Right lobe of liver (tissue), 6 donors: ENCODE data around the gene CDH8. TPM values are rescaled to one million over a fixed set of nuclear protein-coding genes. Genes with fewer than 3 reads are reported as not detected.
"Not testable (repeated sequence)": the region's sequence is repeated elsewhere in the genome, so short reads cannot be mapped to it uniquely, and the experiment has no call there.

Source experiments
- ATAC-seq, 4 donors: fragments of 200-7000 bp; cut with Tn5 transposase; one replicate each; pipeline ENCODE4 v1.9.1; 2020; ENCODE audit warnings: mild to moderate bottlenecking in 4 of 4, moderate library complexity in 4 of 4
- DNase-seq, 3 donors: peaks; one replicate each; pipeline ENCODE4 v3.0.0-alpha.2; 2020
- H3K27ac ChIP-seq, 3 donors: fragments of 200-600 bp; one replicate each; pipeline ENCODE4 v1.8.0; 2022
- H3K27me3 ChIP-seq, 2 donors: fragments of 200-600 bp; one replicate each; pipeline ENCODE4 v1.8.0; 2022
- H3K36me3 ChIP-seq, 4 donors: fragments of 200-600 bp; sonication (generic) in 1 of 4; one replicate each; pipeline versions ENCODE4 v1.5.1 to v1.8.0; 2017 to 2022; ENCODE audit warnings: control low read depth in 1 of 4
- H3K4me1 ChIP-seq, 4 donors: fragments of 200-600 bp; sonication (generic) in 1 of 4; one replicate each; pipeline versions ENCODE4 v1.5.1 to v1.8.0; 2017 to 2022; ENCODE audit warnings: control low read depth in 1 of 4
- H3K4me3 ChIP-seq, 3 donors: fragments of 200-600 bp; one replicate each; pipeline ENCODE4 v1.8.0; 2022
- H3K9me3 ChIP-seq, 4 donors: fragments of 200-600 bp; sonication (generic) in 1 of 4; one replicate each; pipeline versions ENCODE4 v1.5.1 to v1.8.0; 2017 to 2022; ENCODE audit warnings: control low read depth in 1 of 4
- CTCF ChIP-seq, 4 donors: fragments of 200-600 bp in 3 of 4; fragments of 450-650 bp in 1 of 4; IDR thresholded peaks; one replicate each; pipeline versions ENCODE4 v1.5.1 to v1.8.0; 2016 to 2022; ENCODE audit warnings: antibody characterized with exemption in 4 of 4, mild to moderate bottlenecking in 2 of 4
- POLR2A ChIP-seq: fragments of 450-650 bp; IDR thresholded peaks from one replicate; pipeline ENCODE4 v1.6.1; 2017; ENCODE audit warnings: antibody characterized with exemption, mild to moderate bottlenecking
- WGBS: methylation state at CpG from one replicate; pipeline ENCODE4 v1.1.6; 2018; ENCODE audit warnings: low coverage, low lambda C conversion rate; ENCODE audit not compliant: insufficient coverage; ENCODE audit errors: missing lambda C conversion rate; 5-methylcytosine and 5-hydroxymethylcytosine counted together
- intact Hi-C, 2 donors: fragments of 100-400 bp; cut with DNase I; formaldehyde crosslinking; loops; one replicate each; pipeline versions ENCODE4 v1.11.2 to v1.14.1; 2022
- total RNA-seq, 6 experiments: library from RNA; depleted of rRNA in 2 of 6; stranded (reverse); fragments of >200 nt in 2 of 6; fragmentation: NEBNext Ultra II Directional in 3 of 6; extraction: Animal tissue kit (Norgen Biotek cat#: 25700) in 3 of 6; gene quantifications; one replicate each; pipeline versions ENCODE4 v1.1.0 to v1.2.4, GENCODE V29; 2016 to 2023
- donor health status: DM: no; HTN: yes; CAD: no.
- donor health status: DM: no; HTN: no; CAD: no.
- donor health status: DM: no; HTN: no; CAD: no.
- donor health status: DM: no; HTN: yes; CAD: no.
- donor health status: DM: no; HTN: yes; CAD: no.

Gene CDH8
- total RNA-seq, 6 experiments from 2014 or later: not detected

- Histone ChIP-seq H3K4me1 (no peaks in the 10 kb centered on the region), H3K4me3 (no peak overlapping the region), H3K27ac (no peak overlapping the region), H3K36me3 (no peaks in the 10 kb centered on the region), H3K27me3 (no peaks in the 10 kb centered on the region), H3K9me3 (no peaks in the 10 kb centered on the region)
- no peak for ATAC-seq
- TF ChIP-seq CTCF (IDR thresholded peaks at IDR 0.05) (no peak), POLR2A (no peak)
- intact Hi-C loops: no loop called here
- WGBS: 43% methylated on average over 1 of the region's 1 CpG
- DNase-seq: no peak
Measured at GRCh38 chr16:61797961-61798507, 238.2 kb downstream of the CDH8 start.

- Histone ChIP-seq H3K36me3 (no peaks in the 10 kb centered on the region), H3K4me3 (no peak overlapping the region), H3K4me1 (no peaks in the 10 kb centered on the region), H3K27me3 (no peaks in the 10 kb centered on the region), H3K27ac (no peak overlapping the region), H3K9me3 (no peaks in the 10 kb centered on the region)
- ATAC-seq (no peak), DNase-seq (no peak)
- WGBS: 48% methylated on average over 3 of the region's 3 CpGs
- TF ChIP-seq POLR2A: no peak
- TF ChIP-seq CTCF (IDR thresholded peaks at IDR 0.05): no peak
- intact Hi-C loops: no loop called here
Measured at GRCh38 chr16:61797296-61797795, 238.9 kb downstream of the CDH8 start.

DNA sequence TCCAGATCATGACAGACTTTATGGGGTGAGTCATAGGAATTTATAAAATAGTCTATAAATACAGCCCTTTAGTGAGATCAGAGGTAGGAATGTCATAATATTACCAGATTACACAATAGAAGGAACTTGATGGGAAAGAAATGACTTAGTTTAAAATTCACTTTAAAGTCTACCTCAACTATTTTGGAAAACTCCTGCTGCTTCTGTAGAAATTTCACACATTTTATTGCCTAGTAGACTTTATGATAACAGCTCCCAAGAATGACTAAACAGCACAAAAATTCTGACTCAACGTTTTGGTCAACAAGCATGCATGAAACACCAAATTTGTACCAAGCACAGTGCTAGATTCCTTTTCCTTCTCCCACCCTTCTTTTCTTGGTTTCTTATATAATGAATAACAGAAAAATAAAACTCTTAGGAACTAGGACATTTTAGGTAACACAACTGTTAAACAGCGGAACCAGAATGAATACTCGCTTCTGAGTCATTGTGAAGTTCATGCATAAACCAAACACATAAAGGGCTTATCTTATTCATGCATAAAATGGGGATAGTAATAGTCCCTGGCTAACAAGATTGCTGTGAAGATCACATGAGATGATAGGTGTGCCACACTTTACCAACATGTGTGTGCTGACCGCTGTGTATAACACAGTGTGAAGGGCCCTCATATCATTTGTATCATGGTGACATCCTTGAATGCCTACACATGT, 243.9 kb downstream of the CDH8 start:
- 70% methylated on average over 4 of the region's 4 CpGs for WGBS

GRCh38 chr16:61791464-61791863, 244.8 kb downstream of the CDH8 start:
- Histone ChIP-seq H3K4me1 (no peaks in the 10 kb centered on the region), H3K4me3 (no peak overlapping the region), H3K9me3 (no peaks in the 10 kb centered on the region), H3K27me3 (no peaks in the 10 kb centered on the region), H3K36me3 (no peaks in the 10 kb centered on the region), H3K27ac (no peak overlapping the region)
- TF ChIP-seq POLR2A: no peak
- intact Hi-C loops: no loop called here
- no peak for ATAC-seq
- WGBS: 30% methylated on average over 2 of the region's 2 CpGs
- DNase-seq: no peak

More for the DNA sequence above, 243.9 kb downstream of the CDH8 start:
- DNase-seq (no peak), ATAC-seq (no peak)
- H3K4me3 ChIP-seq: no peak overlapping the region
- TF ChIP-seq CTCF (IDR thresholded peaks at IDR 0.05) (no peak), POLR2A (no peak)
- no peaks in the 10 kb centered on the region for H3K36me3 ChIP-seq
- no peak overlapping the region for H3K27ac ChIP-seq
- no peaks in the 10 kb centered on the region for H3K9me3 ChIP-seq
- no peaks in the 10 kb centered on the region for H3K4me1 ChIP-seq
- intact Hi-C loops: no loop called here
- H3K27me3 ChIP-seq: no peaks in the 10 kb centered on the region

- H3K9me3 ChIP-seq, H3K27ac ChIP-seq, intact Hi-C loops, H3K36me3 ChIP-seq, H3K27me3 ChIP-seq, H3K4me3 ChIP-seq, DNase-seq, H3K4me1 ChIP-seq, ATAC-seq: not testable (repeated sequence)
- 21% methylated on average over 1 of the region's 16 CpGs for WGBS
Measured at GRCh38 chr16:61781855-61782254, 254.4 kb downstream of the CDH8 start.
